ENCODE data around the gene GPBAR1. TPM values are rescaled to one million over a fixed set of nuclear protein-coding genes. Genes with fewer than 3 reads are reported as not detected.

GPBAR1 gene
- total and polyA plus RNA-seq, 9 of the 15 experiments (the other 6 are each of a cell fraction or from before 2014, with no cell fraction given), result not detected

GRCh38 chr2:218284106-218284811, 23.4 kb downstream of the GPBAR1 start (continued):
- peak; percentile 71 for TF ChIP-seq C11orf30 (IDR thresholded peaks at IDR 0.05; ENCODE audit: low read depth)
- TF ChIP-seq PCBP1 (IDR thresholded peaks at IDR 0.05; ENCODE audit: low read depth, low read length, poor library complexity, severe bottlenecking), result no peak
- no peak for TF ChIP-seq RBM39 (optimal IDR thresholded peaks at IDR 0.05; ENCODE audit: low read depth, low read length)
- no peak for TF ChIP-seq MECOM (CRISPR knock-in tag; IDR thresholded peaks at IDR 0.05)
- TF ChIP-seq SLC30A9 (CRISPR knock-in tag; IDR thresholded peaks at IDR 0.05), result no peak
- TF ChIP-seq ZBTB34 (CRISPR knock-in tag; IDR thresholded peaks at IDR 0.05), result no peak
- TF ChIP-seq ESRRA (IDR thresholded peaks at IDR 0.05; ENCODE audit: borderline replicate concordance, low read depth), result no peak
- TF ChIP-seq VEZF1 (CRISPR knock-in tag; IDR thresholded peaks at IDR 0.05), result peak; percentile 44
- no peak for TF ChIP-seq MED1 (CRISPR knock-in tag; IDR thresholded peaks at IDR 0.05; ENCODE audit: borderline replicate concordance)
- TF ChIP-seq MIER1 (IDR thresholded peaks at IDR 0.05; ENCODE audit: low read depth), result no peak
- peak; percentile 68 for TF ChIP-seq L3MBTL2 (IDR thresholded peaks at IDR 0.05)
- TF ChIP-seq YBX1 (IDR thresholded peaks at IDR 0.05), result no peak
- TF ChIP-seq ZNF785 (CRISPR knock-in tag; IDR thresholded peaks at IDR 0.05), result no peak

Measured in K562 (cell line).